Keratinocyte (primary cell): ENCODE data around the gene RSBN1. TPM values are rescaled to one million over a fixed set of nuclear protein-coding genes. Genes with fewer than 3 reads are reported as not detected.

Experiments
- DNase-seq: peaks from one replicate; pipeline ENCODE4 v3.0.0-alpha.2; 2011; ENCODE audit warnings: low read depth, missing footprints, low spot score
- FAIRE-seq: peaks from 2 replicates; lab custom pipeline; 2011; peaks lifted over from hg19 to GRCh38; lab: Jason Lieb, UNC
- H2AFZ ChIP-seq: 2 replicates; pipeline ENCODE4 v1.6.0; 2012; ENCODE audit warnings: low read length, control low read depth, inconsistent platforms; ENCODE audit not compliant: control insufficient read depth
- H3K27ac ChIP-seq: 2 replicates; pipeline ENCODE4 v1.5.1; 2011; ENCODE audit warnings: low read length; ENCODE audit not compliant: control insufficient read depth, insufficient read depth
- H3K27me3 ChIP-seq: 3 replicates; pipeline ENCODE4 v1.6.0; 2011; ENCODE audit warnings: low read length; ENCODE audit not compliant: control insufficient read depth, insufficient read depth; ENCODE audit errors: extremely low read depth
- H3K36me3 ChIP-seq, 2 experiments: 2 replicates in 1 of 2; 3 replicates in 1 of 2; pipeline ENCODE4 v1.5.1; 2011; ENCODE audit warnings: low read length in 2 of 2, mild to moderate bottlenecking in 1 of 2; ENCODE audit not compliant: control insufficient read depth in 2 of 2, insufficient read depth in 2 of 2; ENCODE audit errors: extremely low read depth in 1 of 2
- H3K4me1 ChIP-seq: 3 replicates; pipeline ENCODE4 v1.5.1; 2011; ENCODE audit warnings: low read length; ENCODE audit not compliant: control insufficient read depth, insufficient read depth; ENCODE audit errors: extremely low read depth
- H3K4me2 ChIP-seq: 3 replicates; pipeline ENCODE4 v1.6.0; 2011; ENCODE audit warnings: low read depth, low read length; ENCODE audit not compliant: control insufficient read depth, insufficient read depth; ENCODE audit errors: extremely low read depth
- H3K4me3 ChIP-seq, 3 experiments: fragments of 200-600 bp in 1 of 3; sonication (generic) in 1 of 3; 2 replicates in 2 of 3; 3 replicates in 1 of 3; pipeline ENCODE4 v1.5.1; 2011 to 2016; ENCODE audit warnings: low read length in 3 of 3, mild to moderate bottlenecking in 3 of 3, control low read depth in 2 of 3, inconsistent platforms in 1 of 3, low read depth in 1 of 3, mixed read lengths in 1 of 3, mixed run types in 1 of 3, moderate library complexity in 1 of 3; ENCODE audit not compliant: control insufficient read depth in 2 of 3, insufficient read depth in 2 of 3; ENCODE audit errors: extremely low read depth in 1 of 3
- H3K79me2 ChIP-seq: 2 replicates; pipeline ENCODE4 v1.6.0; 2012; ENCODE audit warnings: low read length; ENCODE audit not compliant: control insufficient read depth, insufficient read depth
- H3K9ac ChIP-seq: 3 replicates; pipeline ENCODE4 v1.6.0; 2011; ENCODE audit warnings: low read length; ENCODE audit not compliant: control insufficient read depth, insufficient read depth; ENCODE audit errors: extremely low read depth
- H3K9me1 ChIP-seq: 3 replicates; pipeline ENCODE4 v1.6.0; 2011; ENCODE audit warnings: low read length; ENCODE audit not compliant: control insufficient read depth, insufficient read depth; ENCODE audit errors: extremely low read depth
- H3K9me3 ChIP-seq: 2 replicates; pipeline ENCODE4 v1.5.1; 2012; ENCODE audit warnings: low read depth, low read length; ENCODE audit not compliant: control insufficient read depth
- H4K20me1 ChIP-seq: 3 replicates; pipeline ENCODE4 v1.6.0; 2011; ENCODE audit warnings: low read length; ENCODE audit not compliant: control insufficient read depth, insufficient read depth; ENCODE audit errors: extremely low read depth
- EZH2 ChIP-seq: IDR thresholded peaks from one replicate; pipeline ENCODE4 v1.6.1; 2012; ENCODE audit warnings: inconsistent platforms, mild to moderate bottlenecking, low read length, moderate library complexity
- dilution Hi-C: fragments of 300-500 bp; cut with MboI; formaldehyde crosslinking; loops from one replicate; pipeline ENCODE4 v1.7.0; 2020; ENCODE audit warnings: low sequenced_read_pairs; ENCODE audit not compliant: extremely low pct_ligation_motif_present
- polyA plus RNA-seq, 5 experiments: library from polyadenylated mRNA; depleted of rRNA in 3 of 5; stranded (reverse) in 3 of 5; stranded (forward) in 1 of 5; unstranded in 1 of 5; fragments of >200 nt; gene quantifications; 1 replicate in 1 of 5; 2 replicates in 3 of 5; 3 replicates in 1 of 5; pipeline versions ENCODE4 v1.2.1 to v1.2.3, GENCODE V29; 2011 to 2012; ENCODE audit warnings: missing spikeins in 2 of 5, low read depth in 1 of 5, low replicate concordance in 1 of 5
- TF ChIP-seq, protein P1 (sequence below), 3 experiments: IDR thresholded peaks in 1 of 3; conservative IDR thresholded peaks in 1 of 3; optimal IDR thresholded peaks in 1 of 3; 2 replicates in 2 of 3; 3 replicates in 1 of 3; pipeline versions ENCODE3 to v1.5.1; 2011; ENCODE audit warnings: low read length in 3 of 3, mild to moderate bottlenecking in 3 of 3, moderate library complexity in 2 of 3, control low read depth in 1 of 3, inconsistent platforms in 1 of 3; ENCODE audit not compliant: insufficient read depth in 2 of 3; ENCODE audit errors: extremely low read depth in 1 of 3

Gene RSBN1
- polyA plus RNA-seq, 1 donor (not counting 4 experiments of a cell fraction or from before 2014, with no cell fraction given) = 10.4 TPM

- Histone ChIP-seq H3K27me3 (no peaks in the 10 kb centered on the region), H3K9me3 (no peaks in the 10 kb centered on the region), H3K9me1 (no peaks in the 10 kb centered on the region), H2AFZ (no peak overlapping the region), H3K9ac (no peak overlapping the region), H3K4me3 (no peak overlapping the region), H3K4me2 (no peak overlapping the region), H3K79me2 (no peaks in the 10 kb centered on the region), H3K36me3 (peaks cover 0 to 1% of the 10 kb centered on the region in 2 experiments), H3K4me1 (no peaks in the 10 kb centered on the region), H4K20me1 (no peaks in the 10 kb centered on the region), H3K27ac (no peak overlapping the region)
- DNase-seq (no peak), FAIRE-seq (no peak)
- dilution Hi-C loops = no loop called here
- TF ChIP-seq EZH2 = no peak
- TF ChIP-seq, protein P1, sequence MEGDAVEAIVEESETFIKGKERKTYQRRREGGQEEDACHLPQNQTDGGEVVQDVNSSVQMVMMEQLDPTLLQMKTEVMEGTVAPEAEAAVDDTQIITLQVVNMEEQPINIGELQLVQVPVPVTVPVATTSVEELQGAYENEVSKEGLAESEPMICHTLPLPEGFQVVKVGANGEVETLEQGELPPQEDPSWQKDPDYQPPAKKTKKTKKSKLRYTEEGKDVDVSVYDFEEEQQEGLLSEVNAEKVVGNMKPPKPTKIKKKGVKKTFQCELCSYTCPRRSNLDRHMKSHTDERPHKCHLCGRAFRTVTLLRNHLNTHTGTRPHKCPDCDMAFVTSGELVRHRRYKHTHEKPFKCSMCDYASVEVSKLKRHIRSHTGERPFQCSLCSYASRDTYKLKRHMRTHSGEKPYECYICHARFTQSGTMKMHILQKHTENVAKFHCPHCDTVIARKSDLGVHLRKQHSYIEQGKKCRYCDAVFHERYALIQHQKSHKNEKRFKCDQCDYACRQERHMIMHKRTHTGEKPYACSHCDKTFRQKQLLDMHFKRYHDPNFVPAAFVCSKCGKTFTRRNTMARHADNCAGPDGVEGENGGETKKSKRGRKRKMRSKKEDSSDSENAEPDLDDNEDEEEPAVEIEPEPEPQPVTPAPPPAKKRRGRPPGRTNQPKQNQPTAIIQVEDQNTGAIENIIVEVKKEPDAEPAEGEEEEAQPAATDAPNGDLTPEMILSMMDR (optimal IDR thresholded peaks at IDR 0.05 in 1 of 3, IDR thresholded peaks at IDR 0.05 in 1 of 3, conservative IDR thresholded peaks at IDR 0.05 in 1 of 3; ENCODE audit: extremely low read depth in 1 of 3, insufficient read depth in 2 of 3, low read length in 3 of 3) = peak in 1 of 3 experiments; percentile 19
Observed at GRCh38 chr1:113714606-113715269, 97.5 kb downstream of the RSBN1 start.

Other genes with a start within 250 kb of the RSBN1 start
- gene PHTF1, start 53.0 kb downstream of the RSBN1 start, polyA plus RNA-seq = 4.4 to 6.8 TPM (median 5.1 TPM) in 3 replicates
- 0.07 to 0.39 TPM (median 0.23 TPM) in 3 replicates for gene PTPN22, start 59.2 kb upstream of the RSBN1 start, polyA plus RNA-seq
- gene BCL2L15, start 75.1 kb upstream of the RSBN1 start, polyA plus RNA-seq = 0.03 to 0.09 TPM (median 0.08 TPM) in 3 replicates
- gene AP4B1, start 92.3 kb upstream of the RSBN1 start, polyA plus RNA-seq = 11.6 to 16.9 TPM (median 16.5 TPM) in 3 replicates
- gene DCLRE1B, start 92.8 kb upstream of the RSBN1 start, polyA plus RNA-seq = 4.8 to 6.4 TPM (median 5.4 TPM) in 3 replicates
- gene HIPK1, start 116.8 kb upstream of the RSBN1 start, polyA plus RNA-seq = 19.9 to 23.2 TPM (median 20.5 TPM) in 3 replicates
- gene OLFML3, start 167.0 kb upstream of the RSBN1 start, polyA plus RNA-seq = 2.3 to 4.4 TPM (median 2.8 TPM) in 3 replicates